Mesendoderm (in vitro differentiated cells): ENCODE results near the gene CHST15.

ENCODE experiments used
- DNase-seq: peaks from one replicate; pipeline ENCODE4 v3.0.0; 2013
- H2AK5ac ChIP-seq: 2 replicates; pipeline ENCODE4 v1.6.1; 2013; ENCODE audit warnings: low read length, inconsistent platforms
- H2BK120ac ChIP-seq: 2 replicates; pipeline ENCODE4 v1.6.1; 2013; ENCODE audit warnings: low read depth, mild to moderate bottlenecking, low read length, moderate library complexity, mixed read lengths
- H2BK15ac ChIP-seq: replicated peaks from 2 replicates; pipeline ENCODE4 v1.6.1; 2013; ENCODE audit warnings: low read depth, mild to moderate bottlenecking, moderate library complexity
- H2BK5ac ChIP-seq: 2 replicates; pipeline ENCODE4 v1.6.1; 2013; ENCODE audit warnings: low read length, inconsistent platforms
- H3K18ac ChIP-seq: 2 replicates; pipeline ENCODE4 v1.6.1; 2013; ENCODE audit warnings: mild to moderate bottlenecking, low read length, mixed read lengths
- H3K23ac ChIP-seq: one replicate; pipeline ENCODE4 v1.6.1; 2013; ENCODE audit warnings: low read length
- H3K27ac ChIP-seq: 2 replicates; pipeline ENCODE4 v1.5.1; 2013; ENCODE audit warnings: low read depth, mild to moderate bottlenecking, inconsistent platforms, low read length, moderate library complexity
- H3K27me3 ChIP-seq: 2 replicates; pipeline ENCODE4 v1.6.1; 2013; ENCODE audit warnings: low read length, control low read depth, mild to moderate bottlenecking, inconsistent platforms; ENCODE audit not compliant: insufficient read depth, poor library complexity
- H3K36me3 ChIP-seq: 2 replicates; pipeline ENCODE4 v1.6.1; 2013; ENCODE audit warnings: low read length, inconsistent platforms; ENCODE audit not compliant: control insufficient read depth, insufficient read depth
- H3K4ac ChIP-seq: one replicate; pipeline ENCODE4 v1.6.1; 2013; ENCODE audit warnings: low read depth, mild to moderate bottlenecking, low read length, moderate library complexity
- H3K4me1 ChIP-seq: 2 replicates; pipeline ENCODE4 v1.6.1; 2013; ENCODE audit warnings: low read depth, low read length, inconsistent platforms; ENCODE audit not compliant: control insufficient read depth
- H3K4me2 ChIP-seq: 2 replicates; pipeline ENCODE4 v1.6.1; 2013; ENCODE audit warnings: low read length
- H3K4me3 ChIP-seq: 2 replicates; pipeline ENCODE4 v1.5.1; 2013; ENCODE audit warnings: mild to moderate bottlenecking, low read length
- H3K56ac ChIP-seq: one replicate; pipeline ENCODE4 v1.6.1; 2013; ENCODE audit warnings: low read length
- H3K79me1 ChIP-seq: 2 replicates; pipeline ENCODE4 v1.6.1; 2013; ENCODE audit warnings: low read length, inconsistent platforms
- H3K79me2 ChIP-seq: 2 replicates; pipeline ENCODE4 v1.6.1; 2013; ENCODE audit warnings: mild to moderate bottlenecking, low read length; ENCODE audit not compliant: control insufficient read depth, insufficient read depth
- H3K9ac ChIP-seq: 2 replicates; pipeline ENCODE4 v1.6.1; 2013; ENCODE audit warnings: low read length, inconsistent platforms
- H4K5ac ChIP-seq: one replicate; pipeline ENCODE4 v1.6.1; 2013; ENCODE audit warnings: low read length
- H4K8ac ChIP-seq: one replicate; pipeline ENCODE4 v1.6.1; 2013; ENCODE audit warnings: low read depth, mild to moderate bottlenecking, control low read depth, low read length, moderate library complexity
- WGBS: extraction: QIAGEN DNeasy Blood & Tissue Kit; methylation state at CpG from one replicate; pipeline ENCODE4 v1.1.7; 2013; ENCODE audit warnings: low lambda C conversion rate, missing lambda C conversion rate; ENCODE audit not compliant: insufficient coverage; ENCODE audit errors: extremely low coverage; 5-methylcytosine and 5-hydroxymethylcytosine counted together

The CHST15 gene

GRCh38 chr10:124032971-124033886, 60.2 kb downstream of the CHST15 start:
- H4K5ac ChIP-seq: no peak overlapping the region
- no peak overlapping the region for H3K4ac ChIP-seq
- H3K23ac ChIP-seq: no peak overlapping the region
- H3K9ac ChIP-seq: no peak overlapping the region
- no peak overlapping the region for H3K18ac ChIP-seq
- no CpG with 5 or more reads among the region's 15 CpGs for WGBS
- H3K56ac ChIP-seq: no peak overlapping the region
- H3K79me1 ChIP-seq: no peaks in the 10 kb centered on the region
- H3K4me2 ChIP-seq: no peak overlapping the region
- H2AK5ac ChIP-seq: no peak overlapping the region
- H3K79me2 ChIP-seq: no peaks in the 10 kb centered on the region
- H3K27me3 ChIP-seq: no peaks in the 10 kb centered on the region
- peaks cover 2% of the 10 kb centered on the region for H3K4me1 ChIP-seq
- no peak overlapping the region for H2BK15ac ChIP-seq
- H4K8ac ChIP-seq: no peak overlapping the region
- no peak overlapping the region for H2BK5ac ChIP-seq
- peak; percentile 58 for DNase-seq
- H3K36me3 ChIP-seq: no peaks in the 10 kb centered on the region
- H3K27ac ChIP-seq: no peak overlapping the region
- H3K4me3 ChIP-seq: no peak overlapping the region
- no peak overlapping the region for H2BK120ac ChIP-seq

DNA sequence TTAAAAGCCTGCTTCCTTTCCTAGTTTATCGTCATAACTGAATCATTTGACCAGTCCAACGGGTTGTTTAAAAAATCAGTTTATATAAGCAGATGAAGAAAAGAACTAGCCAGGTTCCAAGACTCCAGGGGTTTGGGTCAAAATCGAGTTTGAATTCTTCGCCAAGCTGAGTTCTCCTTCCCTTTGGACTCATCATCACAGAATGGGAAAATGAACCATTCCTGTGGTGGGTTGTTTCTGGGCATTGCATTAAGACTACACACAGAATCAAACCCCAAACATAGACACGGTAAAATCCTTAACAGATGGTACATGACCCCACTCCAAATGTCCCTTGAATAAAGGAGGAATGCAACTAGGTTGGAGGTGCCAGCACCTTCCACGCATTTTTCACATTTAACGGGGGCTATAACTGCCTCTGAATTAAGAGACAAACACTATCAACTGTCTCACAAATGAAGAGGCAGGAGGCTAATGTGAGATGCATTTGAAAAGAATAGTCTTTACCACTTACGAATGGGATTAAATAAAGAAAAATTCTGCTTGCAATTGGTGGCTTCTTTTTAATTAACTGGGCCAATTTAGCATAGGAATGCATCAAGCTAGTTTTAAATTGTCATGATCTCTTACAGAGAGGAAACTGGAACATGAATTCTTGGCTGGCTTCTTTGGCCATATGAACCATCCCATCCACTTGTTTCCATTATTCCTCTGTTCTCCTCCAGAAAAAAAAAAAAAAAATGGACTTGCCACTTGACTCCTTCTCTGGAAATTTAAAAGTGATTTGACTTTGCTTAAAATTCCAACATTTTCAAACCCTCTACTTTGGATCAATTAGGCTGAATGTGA, 61.1 kb downstream of the CHST15 start:
- Histone ChIP-seq H4K5ac (no peak overlapping the region), H2AK5ac (no peak overlapping the region)
- WGBS: no CpG with 5 or more reads among the region's 8 CpGs

DNA sequence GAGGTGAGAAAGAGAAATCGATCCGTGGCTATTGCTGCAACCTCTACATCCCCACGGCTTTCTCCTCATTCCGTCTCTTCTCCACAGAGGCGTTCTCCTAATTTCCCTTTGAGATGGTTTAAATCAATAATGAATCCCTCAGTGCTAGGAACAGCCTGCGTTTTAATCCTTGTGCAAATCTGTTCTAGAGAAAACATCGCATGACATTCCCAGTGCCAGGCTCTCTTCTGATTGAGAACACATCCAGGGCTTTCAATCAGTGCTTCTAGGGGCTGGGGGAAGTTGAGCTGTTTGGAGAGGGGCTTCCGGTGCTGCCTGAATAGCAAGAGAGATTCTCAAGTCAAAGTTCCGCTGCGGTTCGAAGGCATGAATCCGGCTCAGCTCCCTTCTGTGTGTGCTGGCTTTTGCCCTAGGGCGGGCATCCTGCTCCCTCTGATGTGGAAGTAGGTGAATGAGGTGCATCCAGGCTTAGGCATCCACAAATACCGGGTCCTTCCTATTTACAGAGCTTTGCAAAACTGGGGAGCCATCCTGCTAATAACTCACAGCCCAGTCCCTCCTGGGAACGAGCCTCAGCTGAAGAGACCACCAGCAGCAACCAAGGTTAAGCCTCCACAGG, 62.8 kb downstream of the CHST15 start:
- H3K23ac ChIP-seq: no peak overlapping the region
- H3K79me2 ChIP-seq: no peaks in the 10 kb centered on the region
- H3K4me1 ChIP-seq: peaks cover 6% of the 10 kb centered on the region
- no peaks in the 10 kb centered on the region for H3K27me3 ChIP-seq
- H3K9ac ChIP-seq: no peak overlapping the region
- DNase-seq: no peak
- no peak overlapping the region for H4K8ac ChIP-seq
- H2AK5ac ChIP-seq: no peak overlapping the region
- H2BK15ac ChIP-seq: no peak overlapping the region
- no peak overlapping the region for H3K56ac ChIP-seq
- no peak overlapping the region for H2BK5ac ChIP-seq
- H3K79me1 ChIP-seq: no peaks in the 10 kb centered on the region
- H3K18ac ChIP-seq: no peak overlapping the region
- no peak overlapping the region for H3K27ac ChIP-seq
- no peaks in the 10 kb centered on the region for H3K36me3 ChIP-seq
- H2BK120ac ChIP-seq: no peak overlapping the region
- H4K5ac ChIP-seq: no peak overlapping the region
- WGBS: no CpG with 5 or more reads among the region's 15 CpGs
- H3K4me2 ChIP-seq: no peak overlapping the region
- no peak overlapping the region for H3K4ac ChIP-seq
- no peak overlapping the region for H3K4me3 ChIP-seq

More for the DNA sequence above, 61.1 kb downstream of the CHST15 start:
- no peaks in the 10 kb centered on the region for H3K79me1 ChIP-seq
- H3K4ac ChIP-seq: no peak overlapping the region
- H3K27me3 ChIP-seq: no peaks in the 10 kb centered on the region
- H3K4me1 ChIP-seq: peaks cover 2% of the 10 kb centered on the region
- no peak overlapping the region for H3K4me2 ChIP-seq
- no peak overlapping the region for H3K56ac ChIP-seq
- no peak for DNase-seq
- no peak overlapping the region for H4K8ac ChIP-seq
- no peak overlapping the region for H2BK5ac ChIP-seq
- no peak overlapping the region for H3K4me3 ChIP-seq
- H3K23ac ChIP-seq: no peak overlapping the region
- no peak overlapping the region for H3K27ac ChIP-seq
- H3K18ac ChIP-seq: no peak overlapping the region
- no peaks in the 10 kb centered on the region for H3K79me2 ChIP-seq
- H2BK15ac ChIP-seq: no peak overlapping the region
- no peaks in the 10 kb centered on the region for H3K36me3 ChIP-seq
- no peak overlapping the region for H2BK120ac ChIP-seq
- no peak overlapping the region for H3K9ac ChIP-seq

DNA sequence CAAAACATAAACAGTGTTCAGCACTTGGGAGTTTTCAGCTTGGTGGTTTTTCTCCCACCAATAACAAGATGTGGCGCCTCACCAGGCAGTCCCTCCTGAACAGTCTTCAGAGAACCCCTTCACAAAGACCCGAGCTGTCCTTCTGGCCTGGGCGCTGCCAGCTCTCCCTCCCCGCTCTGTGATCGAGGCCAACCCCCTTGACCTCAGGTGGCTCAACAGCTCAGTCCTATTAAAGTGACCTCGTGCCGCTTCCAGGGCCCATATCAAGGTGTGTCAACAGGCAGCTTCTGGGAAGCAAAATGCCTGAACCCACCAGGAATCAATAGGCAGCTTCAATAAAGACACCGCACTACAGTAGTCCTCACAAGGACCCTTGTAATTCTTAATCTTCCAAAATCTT, 63.3 kb downstream of the CHST15 start:
- Histone ChIP-seq H3K79me1 (no peaks in the 10 kb centered on the region), H3K27ac (no peak overlapping the region), H2BK120ac (no peak overlapping the region), H3K4me3 (no peak overlapping the region), H2BK15ac (no peak overlapping the region), H3K4me2 (no peak overlapping the region), H3K23ac (no peak overlapping the region), H3K4ac (no peak overlapping the region), H3K56ac (no peak overlapping the region), H3K18ac (no peak overlapping the region), H3K36me3 (no peaks in the 10 kb centered on the region), H4K8ac (no peak overlapping the region), H4K5ac (no peak overlapping the region), H3K27me3 (no peaks in the 10 kb centered on the region), H3K9ac (no peak overlapping the region), H3K79me2 (no peaks in the 10 kb centered on the region), H3K4me1 (peaks cover 6% of the 10 kb centered on the region), H2BK5ac (no peak overlapping the region), H2AK5ac (no peak overlapping the region)
- DNase-seq: no peak
- no CpG with 5 or more reads among the region's 8 CpGs for WGBS

- DNase-seq: no peak
- H2BK5ac ChIP-seq: no peak overlapping the region
- no peak overlapping the region for H4K8ac ChIP-seq
- no peak overlapping the region for H4K5ac ChIP-seq
- no peak overlapping the region for H3K27ac ChIP-seq
- no peak overlapping the region for H2BK120ac ChIP-seq
- no peak overlapping the region for H3K18ac ChIP-seq
- H3K23ac ChIP-seq: no peak overlapping the region
- no peak overlapping the region for H3K4ac ChIP-seq
- no CpG with 5 or more reads among the region's 12 CpGs for WGBS
- H3K4me2 ChIP-seq: no peak overlapping the region
- H2AK5ac ChIP-seq: no peak overlapping the region
- H3K79me2 ChIP-seq: no peaks in the 10 kb centered on the region
- no peaks in the 10 kb centered on the region for H3K36me3 ChIP-seq
- no peak overlapping the region for H3K56ac ChIP-seq
- H3K9ac ChIP-seq: no peak overlapping the region
- H3K27me3 ChIP-seq: no peaks in the 10 kb centered on the region
- no peak overlapping the region for H3K4me3 ChIP-seq
- peaks cover 6% of the 10 kb centered on the region for H3K4me1 ChIP-seq
- H2BK15ac ChIP-seq: no peak overlapping the region
- H3K79me1 ChIP-seq: no peaks in the 10 kb centered on the region
These were observed 63.8 kb downstream of the CHST15 start for GRCh38 chr10:124029559-124029958.
